Stimulated activated CD4-positive, alpha-beta T cell treated with anti-CD3 and anti-CD28 coated beads, Interleukin-1b, Interleukin-23, amount 100 ng/mL, for 48 hours (primary cell): Measurements from ENCODE around the gene THAP11.

Experiments
- DNase-seq: peaks from one replicate; pipeline ENCODE4 v3.0.0-alpha.2; 2020

The THAP11 gene

DNA sequence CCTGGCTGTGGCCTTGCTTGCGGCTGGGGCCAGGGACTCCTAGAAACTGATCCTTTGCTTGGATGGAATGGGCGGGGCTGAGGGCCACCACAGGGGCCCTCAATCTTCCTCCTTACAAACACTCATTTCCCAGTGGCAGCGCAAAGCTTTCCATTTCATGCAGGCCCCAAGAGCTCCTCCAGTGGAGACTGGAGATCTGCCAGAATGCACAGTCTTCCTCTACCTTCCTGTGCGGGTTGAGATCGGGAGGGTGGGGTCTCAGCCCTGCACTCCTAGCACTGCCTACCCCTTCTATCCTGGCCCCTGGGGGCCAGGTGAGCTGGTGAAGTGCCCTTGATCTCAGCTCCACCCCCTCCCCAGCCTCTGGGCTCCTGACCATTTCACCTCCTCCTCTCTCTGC is 44.3 kb downstream of the THAP11 start:
- DNase-seq, result no peak

DNA sequence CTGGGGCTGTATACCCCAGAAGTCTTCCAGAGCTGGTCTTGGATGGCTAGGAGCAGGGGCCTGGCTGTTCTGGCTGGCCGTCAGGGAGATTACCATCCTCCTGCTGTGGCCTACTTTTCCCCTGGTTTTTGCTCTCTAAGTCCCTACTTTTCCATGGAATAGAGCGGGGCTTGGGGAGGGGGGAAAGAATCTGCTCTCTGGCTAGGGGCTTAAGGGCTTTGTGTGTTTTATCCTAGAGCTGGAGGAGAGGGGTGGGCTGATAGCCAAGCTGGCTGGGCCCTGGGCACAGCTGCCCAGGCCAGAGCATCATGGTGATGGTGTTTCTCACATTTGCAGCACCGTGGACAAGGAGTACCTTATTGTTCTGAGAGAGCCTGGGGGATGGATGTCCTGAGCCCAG is 46.2 kb downstream of the THAP11 start:
- no peak for DNase-seq

DNA sequence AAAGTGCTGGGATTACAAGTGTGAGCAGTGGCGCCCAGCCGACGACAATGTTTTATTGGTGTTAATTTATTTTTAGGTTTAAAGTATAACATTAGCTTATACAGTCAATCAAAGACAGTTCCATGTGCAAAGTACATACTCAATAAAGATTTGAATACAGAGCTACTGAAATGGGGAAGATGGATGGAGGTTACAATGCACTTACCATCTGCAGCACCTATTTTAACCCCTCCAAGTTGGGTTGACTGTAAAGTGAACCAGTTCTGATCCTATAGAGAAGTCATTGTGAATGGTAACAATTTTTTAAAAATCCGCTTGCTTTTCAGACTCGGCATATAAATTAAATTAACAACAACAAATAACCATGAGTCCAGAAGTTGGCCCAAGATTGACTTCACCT is 50.3 kb downstream of the THAP11 start:
- no peak for DNase-seq

DNA sequence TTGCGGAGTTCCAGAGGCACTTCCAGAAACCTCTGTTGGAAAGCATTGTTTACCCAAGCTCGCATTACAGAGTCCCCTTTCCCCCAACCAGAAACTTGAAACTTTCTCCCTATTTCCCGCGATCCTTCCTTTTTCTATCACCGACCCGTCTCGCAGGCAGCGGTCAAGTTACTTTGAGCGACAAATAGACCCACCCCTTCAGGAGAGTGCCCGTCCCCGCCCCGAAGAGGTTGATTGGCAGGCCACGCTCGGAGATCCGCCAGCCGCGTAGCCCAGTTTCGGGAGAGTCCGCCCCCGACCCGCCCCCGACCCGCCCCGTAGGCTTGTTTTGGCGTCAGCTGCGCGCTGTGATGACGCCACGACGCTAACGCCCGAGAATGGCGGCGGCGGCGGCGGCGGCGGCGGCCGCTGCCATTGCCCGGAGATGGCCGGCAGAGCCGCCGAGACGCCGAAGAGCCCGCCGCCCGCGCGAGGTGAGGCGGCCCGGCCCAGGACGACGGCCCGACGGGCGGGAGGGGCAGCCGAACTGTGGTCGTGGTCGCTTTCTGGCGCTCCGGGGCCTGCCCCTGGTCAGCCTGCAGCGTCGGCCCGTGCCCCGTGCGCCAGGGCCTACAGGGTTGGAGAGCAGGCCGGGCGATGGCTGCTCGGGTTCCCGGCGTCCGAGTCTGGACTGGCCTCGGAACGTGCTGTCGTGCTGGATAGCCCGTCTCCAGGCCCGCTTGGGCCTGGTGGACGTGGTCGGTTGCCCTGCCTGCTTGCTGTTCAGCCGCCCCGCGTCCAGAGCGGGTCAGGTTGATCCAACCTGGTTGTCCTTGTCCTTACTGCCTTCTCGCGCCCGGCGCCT is 51.0 kb downstream of the THAP11 start, which contains the start of gene PSKH1:
TSS of gene PSKH1 (plus strand) at position 356 of the 844 bp plus-strand sequence. CDS start 15,496 bp downstream, outside the sequence.
- DNase-seq, result peak; percentile 94
